ENCODE data around the gene RAB1B. TPM values are rescaled to one million over a fixed set of nuclear protein-coding genes. Genes with fewer than 3 reads are reported as not detected.
A peak's percentile ranks its signal among the peaks of the same experiment; 100 is the strongest.

Gene RAB1B
- total RNA-seq, 1 donor from 2014 or later, result 123 TPM

- Mint-ChIP-seq H3K4me1 (no peaks in the 10 kb centered on the region), H3K36me3 (ENCODE audit: low read depth) (peaks cover 52% of the 10 kb centered on the region), H3K4me3 (no peak overlapping the region), H3K9me3 (no peaks in the 10 kb centered on the region), H3K27me3 (no peaks in the 10 kb centered on the region), H3K27ac (no peak overlapping the region)
- intact Hi-C loops (cut with micrococcal nuclease), result no loop called here
- DNase-seq, result no peak
Measured at GRCh38 chr11:66230978-66231377, 37.5 kb upstream of the RAB1B start.

DNA sequence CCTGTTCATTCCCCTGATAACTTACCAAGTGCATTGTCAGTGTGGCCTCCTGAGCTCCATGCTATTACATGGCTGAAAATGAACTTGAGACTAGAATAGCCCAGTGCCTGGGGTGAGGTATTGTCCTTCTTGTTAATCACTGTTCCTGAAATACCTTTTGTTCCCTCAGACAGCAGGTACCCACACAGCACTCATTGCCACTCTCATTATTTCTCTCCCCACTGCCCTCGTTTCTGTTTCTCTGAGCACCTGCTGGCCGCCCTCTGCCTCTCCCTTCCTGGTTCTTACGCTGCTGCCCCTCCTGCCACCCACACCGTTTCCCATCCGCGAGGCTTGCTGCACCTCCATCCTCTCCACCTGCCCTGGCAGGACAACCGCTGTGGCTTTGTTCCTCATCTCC, 36.9 kb upstream of the RAB1B start:
- H3K27ac Mint-ChIP-seq, result no peak overlapping the region

DNA sequence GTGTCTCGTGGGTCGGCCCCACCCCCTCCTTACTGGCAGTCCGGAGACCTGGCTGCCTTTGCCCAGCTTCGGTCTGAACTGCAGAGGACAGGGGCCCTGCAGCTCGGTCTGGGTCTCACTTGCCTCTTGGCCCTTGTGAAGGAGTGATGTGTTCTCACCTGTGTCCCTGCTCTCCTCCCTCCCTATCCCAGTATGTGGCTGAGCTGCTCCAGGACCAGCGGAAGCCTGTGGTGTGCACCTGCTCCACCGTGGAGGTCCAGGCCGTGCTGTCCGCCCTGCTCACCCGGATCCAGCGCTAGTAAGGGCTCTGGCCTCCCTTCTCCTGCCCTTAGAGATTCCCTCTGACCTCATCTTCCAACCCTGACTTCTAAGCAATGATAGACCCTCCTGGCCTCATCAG, 35.7 kb upstream of the RAB1B start:
- no peak for DNase-seq
- Mint-ChIP-seq H3K4me3 (no peak overlapping the region), H3K4me1 (peaks cover 1% of the 10 kb centered on the region), H3K27me3 (no peaks in the 10 kb centered on the region), H3K9me3 (no peaks in the 10 kb centered on the region), H3K36me3 (ENCODE audit: low read depth) (peaks cover 58% of the 10 kb centered on the region), H3K27ac (no peak overlapping the region)
- intact Hi-C loops (cut with micrococcal nuclease), result no loop called here

More for the DNA sequence above, 36.9 kb upstream of the RAB1B start:
- intact Hi-C loops (cut with micrococcal nuclease), result no loop called here
- Mint-ChIP-seq H3K4me1 (no peaks in the 10 kb centered on the region), H3K4me3 (no peak overlapping the region), H3K27me3 (no peaks in the 10 kb centered on the region), H3K36me3 (ENCODE audit: low read depth) (peaks cover 55% of the 10 kb centered on the region), H3K9me3 (no peaks in the 10 kb centered on the region)
- no peak for DNase-seq

DNA sequence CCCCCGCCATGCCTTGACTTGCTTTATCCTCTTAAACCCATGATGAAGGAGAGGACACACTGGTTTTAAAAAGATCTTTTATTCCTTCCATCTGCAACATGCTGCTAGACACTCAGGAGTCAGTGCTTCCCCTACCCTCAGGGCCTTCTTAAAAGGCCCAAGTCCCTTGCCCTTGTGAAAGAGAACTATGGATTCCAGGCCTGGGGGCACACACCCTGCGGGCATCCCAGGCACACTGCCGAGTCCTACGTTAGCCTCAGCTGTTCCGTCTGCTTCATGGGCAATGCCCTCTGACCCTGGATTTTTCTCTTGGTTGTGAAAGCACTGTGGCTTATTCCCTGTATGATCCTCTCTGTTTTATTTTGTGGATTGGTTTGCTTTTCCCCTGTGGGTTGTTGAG, 35.1 kb upstream of the RAB1B start:
- intact Hi-C loops (cut with micrococcal nuclease), result no loop called here
- no peak overlapping the region for H3K27ac Mint-ChIP-seq
- H3K4me3 Mint-ChIP-seq, result no peak overlapping the region
- no peaks in the 10 kb centered on the region for H3K27me3 Mint-ChIP-seq
- peaks cover 57% of the 10 kb centered on the region for H3K36me3 Mint-ChIP-seq (ENCODE audit: low read depth)
- DNase-seq, result no peak
- H3K4me1 Mint-ChIP-seq, result peaks cover 1% of the 10 kb centered on the region
- H3K9me3 Mint-ChIP-seq, result no peaks in the 10 kb centered on the region

GRCh38 chr11:66235141-66235540, 33.3 kb upstream of the RAB1B start:
- Mint-ChIP-seq H3K27ac (no peak overlapping the region), H3K27me3 (no peaks in the 10 kb centered on the region), H3K4me1 (peaks cover 1% of the 10 kb centered on the region), H3K9me3 (no peaks in the 10 kb centered on the region), H3K4me3 (no peak overlapping the region), H3K36me3 (ENCODE audit: low read depth) (peaks cover 56% of the 10 kb centered on the region)
- no peak for DNase-seq
- intact Hi-C loops (cut with micrococcal nuclease), result no loop called here

DNA sequence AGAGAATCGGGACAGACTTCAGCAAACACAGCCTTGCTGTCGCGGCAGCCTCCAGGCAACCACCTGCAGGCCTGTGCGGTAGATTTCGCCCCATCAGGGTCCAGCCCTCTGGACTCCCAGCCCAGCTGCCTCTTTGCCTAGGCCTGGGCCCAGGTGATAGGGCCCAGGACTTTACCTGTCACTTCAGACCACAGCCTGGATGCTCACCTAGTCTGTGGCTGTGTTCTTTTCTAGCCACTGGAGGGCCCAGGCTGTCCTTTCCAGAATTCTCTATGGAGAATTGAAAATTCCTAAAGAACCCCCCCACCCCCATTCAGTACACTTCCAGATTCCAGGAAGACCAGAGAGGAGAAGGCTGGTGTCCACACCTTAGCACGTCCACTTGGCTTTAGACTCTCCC, 30.6 kb upstream of the RAB1B start:
- no peak overlapping the region for H3K27ac Mint-ChIP-seq

DNA sequence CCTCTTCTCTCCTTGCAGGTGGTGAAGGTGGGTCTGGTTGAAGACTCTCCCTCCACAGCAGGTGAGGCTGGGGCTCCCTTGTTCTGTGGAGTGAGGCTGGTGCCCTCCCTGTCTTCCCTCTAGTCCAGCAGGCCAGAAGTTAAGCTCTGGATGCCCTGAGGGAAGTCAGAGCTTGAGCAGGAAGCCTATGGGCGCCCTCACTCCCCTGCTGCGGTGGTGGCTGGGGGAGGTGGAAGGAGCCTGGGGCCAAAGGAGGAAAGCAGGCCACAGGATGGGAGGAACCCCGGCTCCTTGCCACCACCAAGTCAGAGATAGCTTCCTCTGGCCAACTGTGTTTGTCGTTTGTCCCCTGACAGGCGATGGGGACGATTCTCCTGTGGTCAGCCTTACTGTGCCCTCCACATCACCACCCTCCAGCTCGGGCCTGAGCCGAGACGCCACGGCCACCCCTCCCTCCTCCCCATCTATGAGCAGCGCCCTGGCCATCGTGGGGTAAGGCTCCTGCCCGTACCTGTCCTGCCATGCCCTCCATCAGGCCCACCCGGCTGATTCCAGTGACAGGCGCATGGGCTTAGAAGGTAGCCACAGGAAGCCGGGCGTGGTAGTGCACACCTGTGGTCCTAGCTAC, 29.5 kb upstream of the RAB1B start:
- Mint-ChIP-seq H3K36me3 (ENCODE audit: low read depth) (peaks cover 46% of the 10 kb centered on the region), H3K9me3 (no peaks in the 10 kb centered on the region), H3K27me3 (no peaks in the 10 kb centered on the region), H3K4me1 (peaks cover 3% of the 10 kb centered on the region), H3K4me3 (no peak overlapping the region), H3K27ac (no peak overlapping the region)
- no peak for DNase-seq
- intact Hi-C loops (cut with micrococcal nuclease), result no loop called here

More for the DNA sequence above, 30.6 kb upstream of the RAB1B start:
- H3K4me1 Mint-ChIP-seq, result peaks cover 1% of the 10 kb centered on the region
- no peaks in the 10 kb centered on the region for H3K27me3 Mint-ChIP-seq
- H3K36me3 Mint-ChIP-seq (ENCODE audit: low read depth), result peaks cover 53% of the 10 kb centered on the region
- no peak overlapping the region for H3K4me3 Mint-ChIP-seq
- no peak for DNase-seq
- H3K9me3 Mint-ChIP-seq, result no peaks in the 10 kb centered on the region
- intact Hi-C loops (cut with micrococcal nuclease), result no loop called here

GRCh38 chr11:66239511-66239910, 28.9 kb upstream of the RAB1B start:
- Mint-ChIP-seq H3K4me3 (no peak overlapping the region), H3K27me3 (no peaks in the 10 kb centered on the region), H3K36me3 (ENCODE audit: low read depth) (peaks cover 46% of the 10 kb centered on the region), H3K27ac (no peak overlapping the region), H3K4me1 (peaks cover 6% of the 10 kb centered on the region), H3K9me3 (no peaks in the 10 kb centered on the region)
- intact Hi-C loops (cut with micrococcal nuclease), result no loop called here
- no peak for DNase-seq

DNA sequence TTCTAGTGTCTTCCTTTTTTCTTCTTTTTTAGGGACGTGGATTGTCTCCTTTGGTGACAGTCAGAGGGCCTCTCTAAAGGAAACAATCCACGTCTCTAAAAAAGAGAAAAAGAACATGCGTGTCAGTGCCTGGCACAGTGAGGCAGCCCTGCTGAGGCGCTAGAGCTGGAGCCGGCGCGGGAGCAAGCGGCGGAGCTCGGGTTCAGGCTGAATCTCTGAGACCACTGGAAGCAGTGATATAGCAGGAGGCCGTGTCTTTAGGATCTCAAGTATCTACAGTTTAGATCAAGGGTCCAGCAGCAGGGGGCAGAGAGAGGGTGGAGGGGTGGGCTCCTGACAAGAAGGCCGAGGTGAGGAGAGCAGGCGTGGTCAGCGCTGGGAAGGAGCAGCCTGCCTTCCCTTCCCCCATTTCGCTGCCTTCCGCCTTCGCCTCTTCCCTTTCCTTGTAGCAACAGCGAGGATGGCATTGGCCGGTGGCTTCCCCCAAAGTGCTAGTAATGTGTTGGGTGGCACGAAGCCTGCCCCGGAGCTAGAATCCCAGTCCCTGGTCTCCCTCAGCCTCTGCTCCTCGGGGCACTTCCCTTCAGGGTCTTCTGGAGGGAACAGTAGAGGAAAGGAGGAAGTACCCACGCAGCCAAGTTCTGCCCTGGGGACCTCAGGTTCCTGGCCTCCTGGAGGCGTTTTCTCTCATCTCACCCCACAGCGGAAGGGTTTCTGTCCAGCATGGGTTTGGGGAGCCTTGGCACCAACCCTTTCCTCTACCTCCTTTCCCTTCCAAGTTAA, 28.2 kb upstream of the RAB1B start:
- Mint-ChIP-seq H3K4me1 (peaks cover 6% of the 10 kb centered on the region), H3K4me3 (no peak overlapping the region), H3K9me3 (no peaks in the 10 kb centered on the region), H3K27ac (no peak overlapping the region), H3K27me3 (no peaks in the 10 kb centered on the region), H3K36me3 (ENCODE audit: low read depth) (peaks cover 47% of the 10 kb centered on the region)
- intact Hi-C loops (cut with micrococcal nuclease), result no loop called here
- no peak for DNase-seq

DNA sequence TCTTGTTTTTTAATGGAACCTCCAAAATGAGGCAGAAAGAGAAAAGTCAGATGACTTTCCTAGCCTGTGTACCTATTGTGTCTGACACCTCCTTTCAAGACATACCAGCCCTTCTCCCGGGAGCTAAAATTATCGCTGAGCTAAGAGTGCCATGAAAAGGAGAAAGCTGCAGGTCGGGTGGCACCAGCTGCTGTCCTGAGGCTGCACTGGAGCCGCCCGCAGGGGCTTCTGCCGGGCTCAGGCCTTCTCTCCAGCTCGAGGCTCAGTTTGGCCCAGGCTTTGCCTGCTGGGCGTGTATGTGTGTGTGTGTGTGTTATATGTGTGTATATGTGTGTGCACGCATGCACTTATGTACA, 27.7 kb upstream of the RAB1B start:
- Mint-ChIP-seq H3K4me1 (peaks cover 6% of the 10 kb centered on the region), H3K9me3 (no peaks in the 10 kb centered on the region), H3K4me3 (no peak overlapping the region), H3K27me3 (no peaks in the 10 kb centered on the region), H3K27ac (no peak overlapping the region), H3K36me3 (ENCODE audit: low read depth) (peaks cover 41% of the 10 kb centered on the region)
- no peak for DNase-seq
- intact Hi-C loops (cut with micrococcal nuclease), result no loop called here

GRCh38 chr11:66242095-66242765, 26.2 kb upstream of the RAB1B start:
- H3K36me3 Mint-ChIP-seq (ENCODE audit: low read depth), result peaks cover 40% of the 10 kb centered on the region
- peaks cover 6% of the 10 kb centered on the region for H3K4me1 Mint-ChIP-seq
- no peak for DNase-seq
- H3K27ac Mint-ChIP-seq, result no peak overlapping the region
- H3K27me3 Mint-ChIP-seq, result no peaks in the 10 kb centered on the region
- no peaks in the 10 kb centered on the region for H3K9me3 Mint-ChIP-seq
- intact Hi-C loops (cut with micrococcal nuclease), result no loop called here
- no peak overlapping the region for H3K4me3 Mint-ChIP-seq

GRCh38 chr11:66243782-66244535, 24.5 kb upstream of the RAB1B start:
- peaks cover 33% of the 10 kb centered on the region for H3K36me3 Mint-ChIP-seq (ENCODE audit: low read depth)
- peak overlapping the region; percentile 34 for H3K27ac Mint-ChIP-seq
- H3K9me3 Mint-ChIP-seq, result no peaks in the 10 kb centered on the region
- no peak overlapping the region for H3K4me3 Mint-ChIP-seq
- peaks cover 4% of the 10 kb centered on the region for H3K4me1 Mint-ChIP-seq
- intact Hi-C loops (cut with micrococcal nuclease), result no loop called here
- H3K27me3 Mint-ChIP-seq, result no peaks in the 10 kb centered on the region
- no peak for DNase-seq

DNA sequence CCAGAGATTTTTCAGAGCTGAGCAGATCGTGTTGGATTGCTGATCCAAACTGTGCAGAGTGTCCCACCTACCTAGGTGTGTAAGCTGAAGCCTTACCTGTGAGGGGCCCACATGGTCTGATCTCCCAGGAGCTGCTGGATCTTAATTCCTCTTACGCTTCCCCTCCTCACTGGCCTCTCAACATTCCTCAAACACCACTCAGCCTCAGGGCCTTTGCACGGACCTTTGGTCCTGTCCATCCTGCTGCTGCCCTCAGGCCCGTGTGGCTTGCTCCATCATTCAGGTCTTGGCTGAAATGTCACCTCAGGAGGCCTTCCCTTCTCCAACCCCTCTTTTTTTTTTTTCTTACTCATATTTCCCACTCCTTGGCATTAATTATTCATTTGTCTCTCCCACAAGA, 21.1 kb upstream of the RAB1B start:
- DNase-seq, result no peak
- Mint-ChIP-seq H3K9me3 (no peaks in the 10 kb centered on the region), H3K4me1 (peaks cover 10% of the 10 kb centered on the region), H3K27me3 (no peaks in the 10 kb centered on the region), H3K4me3 (no peak overlapping the region), H3K36me3 (ENCODE audit: low read depth) (peaks cover 24% of the 10 kb centered on the region), H3K27ac (no peak overlapping the region)
- intact Hi-C loops (cut with micrococcal nuclease), result no loop called here

DNA sequence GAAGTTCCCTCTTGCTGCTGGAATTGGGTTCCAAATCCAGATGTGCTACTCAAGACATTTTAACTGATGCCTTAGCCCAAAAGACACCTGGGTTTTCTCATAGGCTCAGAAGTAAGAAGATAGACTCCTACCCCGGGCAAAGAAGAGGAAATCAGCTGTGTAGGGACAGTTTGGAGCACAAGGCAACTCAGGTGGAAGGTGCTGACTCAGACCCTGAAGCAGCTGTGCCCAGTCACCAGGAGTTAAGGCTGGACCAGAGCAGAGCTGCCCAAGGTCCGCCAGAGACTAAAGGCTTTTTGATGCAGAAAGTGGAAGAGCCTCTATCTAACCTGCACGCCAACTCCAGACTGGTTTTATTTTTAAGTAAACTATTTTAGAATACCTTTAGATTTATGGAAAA, 20.6 kb upstream of the RAB1B start:
- Mint-ChIP-seq H3K27me3 (no peaks in the 10 kb centered on the region), H3K9me3 (no peaks in the 10 kb centered on the region), H3K27ac (no peak overlapping the region), H3K4me1 (peaks cover 10% of the 10 kb centered on the region), H3K36me3 (ENCODE audit: low read depth) (peaks cover 24% of the 10 kb centered on the region), H3K4me3 (no peak overlapping the region)
- DNase-seq, result no peak
- intact Hi-C loops (cut with micrococcal nuclease), result no loop called here

All from activated CD4-positive, alpha-beta T cell treated with anti-CD3 and anti-CD28 coated beads, Interleukin-2, amount 10 ng/mL, durations not matched to agents 24 days and 14 days (primary cell).